ENCODE results near the gene TOR1A.

- no peak for TF ChIP-seq CTCF (conservative IDR thresholded peaks at IDR 0.05; ENCODE audit: low read length)
- no peak for TF ChIP-seq EZH2phosphoT487 (IDR thresholded peaks at IDR 0.05; ENCODE audit: borderline replicate concordance)
Observed at GRCh38 chr9:129774791-129775447, 49.0 kb downstream of the TOR1A start.
